HCT116 (cell line): Measurements from ENCODE around the gene PFKFB3. TPM values are rescaled to one million over a fixed set of nuclear protein-coding genes. Genes with fewer than 3 reads are reported as not detected.

Experiments used
- ATAC-seq: fragments of 200-7000 bp; cut with Tn5 transposase; 2 replicates; pipeline ENCODE4 v1.9.1; 2020; ENCODE audit warnings: mild to moderate bottlenecking, moderate library complexity
- BruUV-seq: library from RNA; stranded (reverse); fragments of 400-500 nt; replicated peaks from 2 replicates; lab custom pipeline; 2021; lab: Mats Ljungman, UMichigan
- CTCF ChIA-PET: fragments of 300-600 bp; sonication (Branson Sonifier 250); formaldehyde crosslinking; loops from one replicate; lab custom pipeline; 2021; ENCODE audit warnings: antibody characterized with exemption; lab: Charles Lee
- POLR2A ChIA-PET: fragments of 300-600, 350-600 bp; sonication (Branson Sonifier 250); formaldehyde crosslinking; loops from one replicate; lab custom pipeline; 2021; ENCODE audit warnings: antibody characterized with exemption; lab: Charles Lee
- RAD21 ChIA-PET, 2 experiments: fragments of 300-600 bp; sonication (Branson Sonifier 250); formaldehyde crosslinking; loops; one replicate each; lab custom pipeline; 2023; ENCODE audit warnings: low total read pairs in 2 of 2; ENCODE audit not compliant: uncharacterized antibody in 2 of 2, unreplicated experiment in 2 of 2, low non-redundant PET in 1 of 2; lab: Charles Lee
- DNase-seq: peaks from one replicate; pipeline ENCODE4 v3.0.0-alpha.2; 2010; ENCODE audit warnings: low read depth, low spot score
- H2AFZ ChIP-seq: fragments of 200-600 bp; shearing (Covaris generic), sonication (generic); 2 replicates; pipeline ENCODE4 v1.6.1; 2017; ENCODE audit warnings: low read depth, mixed run types, mixed read lengths, antibody characterized with exemption, low read length; ENCODE audit not compliant: poor library complexity, severe bottlenecking
- H3K27ac ChIP-seq: 2 replicates; pipeline ENCODE4 v1.5.1; 2012; ENCODE audit warnings: low read depth, low read length
- H3K27me3 ChIP-seq: fragments of 200-600 bp; sonication (generic); 2 replicates; pipeline ENCODE4 v1.6.1; 2016; ENCODE audit warnings: mixed run types, low read length, mixed read lengths; ENCODE audit not compliant: insufficient read depth
- H3K36me3 ChIP-seq, 2 experiments: fragments of 200-500 bp in 1 of 2; fragments of 200-600 bp in 1 of 2; sonication (Bioruptor generic) in 1 of 2; sonication (generic) in 1 of 2; 2 replicates each; pipeline versions ENCODE4 v1.5.1 to v1.6.1; 2014 to 2016; ENCODE audit warnings: low read length in 2 of 2, inconsistent platforms in 1 of 2, mixed read lengths in 1 of 2, mixed run types in 1 of 2; ENCODE audit not compliant: insufficient read depth in 2 of 2, control insufficient read depth in 1 of 2
- H3K4me1 ChIP-seq, 2 experiments: fragments of 200-600 bp in 1 of 2; sonication (generic) in 1 of 2; 2 replicates each; pipeline versions ENCODE4 v1.5.1 to v1.6.1; 2012 to 2017; ENCODE audit warnings: low read length in 2 of 2, inconsistent platforms in 1 of 2, mild to moderate bottlenecking in 1 of 2, mixed read lengths in 1 of 2, mixed run types in 1 of 2, moderate library complexity in 1 of 2; ENCODE audit not compliant: insufficient read depth in 2 of 2, control insufficient read depth in 1 of 2
- H3K4me2 ChIP-seq: fragments of 200-600 bp; sonication (generic); 2 replicates; pipeline ENCODE4 v1.6.1; 2017; ENCODE audit warnings: mixed run types, low read length, mixed read lengths
- H3K4me3 ChIP-seq, 2 experiments: fragments of 200-600 bp in 1 of 2; sonication (generic) in 1 of 2; replicated peaks in 1 of 2; 2 replicates each; pipeline ENCODE4 v1.5.1; 2011 to 2016; ENCODE audit warnings: low read length in 2 of 2, control low read depth in 1 of 2, low read depth in 1 of 2, mild to moderate bottlenecking in 1 of 2, mixed read lengths in 1 of 2, mixed run types in 1 of 2
- H3K79me2 ChIP-seq: fragments of 200-600 bp; sonication (generic); 2 replicates; pipeline ENCODE4 v1.6.1; 2017; ENCODE audit warnings: mild to moderate bottlenecking, mixed run types, low read length, moderate library complexity, mixed read lengths; ENCODE audit not compliant: insufficient read depth
- H3K9ac ChIP-seq: fragments of 200-600 bp; sonication (generic); 2 replicates; pipeline ENCODE4 v1.6.1; 2016; ENCODE audit warnings: low read length, mixed read lengths
- H3K9me2 ChIP-seq: fragments of 200-600 bp; sonication (generic), shearing (Covaris generic); 2 replicates; pipeline ENCODE4 v1.6.1; 2017; ENCODE audit warnings: mixed run types, mild to moderate bottlenecking, moderate library complexity; ENCODE audit not compliant: insufficient read depth
- H3K9me3 ChIP-seq, 2 experiments: fragments of 200-500 bp in 1 of 2; fragments of 200-600 bp in 1 of 2; sonication (Bioruptor generic) in 1 of 2; sonication (generic) in 1 of 2; 2 replicates each; pipeline ENCODE4 v1.6.1; 2014 to 2017; ENCODE audit warnings: low read length in 2 of 2, mixed read lengths in 2 of 2, inconsistent platforms in 1 of 2, low read depth in 1 of 2, mild to moderate bottlenecking in 1 of 2, mixed run types in 1 of 2, moderate library complexity in 1 of 2; ENCODE audit not compliant: control insufficient read depth in 1 of 2, insufficient read depth in 1 of 2
- H4K20me1 ChIP-seq: fragments of 200-600 bp; sonication (generic), shearing (Covaris generic); 2 replicates; pipeline ENCODE4 v1.6.1; 2017; ENCODE audit warnings: mixed run types, mild to moderate bottlenecking, moderate library complexity; ENCODE audit not compliant: insufficient read depth
- CEBPB ChIP-seq: IDR thresholded peaks from 2 replicates; pipeline ENCODE4 v1.6.1; 2012; ENCODE audit warnings: low read depth
- EZH2phosphoT487 ChIP-seq: fragments of 200-600 bp; IDR thresholded peaks from 2 replicates; pipeline ENCODE4 v1.6.1; 2018; ENCODE audit warnings: antibody characterized with exemption, borderline replicate concordance
- POLR2AphosphoS5 ChIP-seq: IDR thresholded peaks from 2 replicates; pipeline ENCODE4 v1.6.1; 2011; ENCODE audit warnings: mild to moderate bottlenecking, low read depth, low read length, moderate library complexity
- RAD21 ChIP-seq: IDR thresholded peaks from 2 replicates; pipeline ENCODE4 v1.6.1; 2012; ENCODE audit warnings: low read depth, mild to moderate bottlenecking
- SIN3A ChIP-seq: IDR thresholded peaks from 2 replicates; pipeline ENCODE4 v1.6.1; 2012; ENCODE audit warnings: low read depth
- SRF ChIP-seq: IDR thresholded peaks from 2 replicates; pipeline ENCODE4 v1.6.1; 2012; ENCODE audit warnings: low read depth
- ZFX ChIP-seq: fragments of 450-650 bp; IDR thresholded peaks from 2 replicates; pipeline ENCODE4 v1.6.1; 2017
- intact Hi-C: fragments of 100-400 bp; cut with micrococcal nuclease; formaldehyde crosslinking; loops from 2 replicates; pipeline ENCODE4 v1.10.0; 2022
- total RNA-seq: library from RNA; stranded (reverse); gene quantifications from one replicate; pipeline ENCODE4 v1.2.1, GENCODE V29; 2021; ENCODE audit not compliant: unreplicated experiment
- TF ChIP-seq, protein P1 (sequence below), 3 experiments: fragments of 200-600 bp in 1 of 3; sonication (generic) in 1 of 3; IDR thresholded peaks in 2 of 3; conservative IDR thresholded peaks in 1 of 3; 2 replicates each; pipeline ENCODE4 v1.5.1; 2012 to 2017; ENCODE audit warnings: low read depth in 2 of 3, low read length in 2 of 3, antibody characterized with exemption in 1 of 3, borderline replicate concordance in 1 of 3, control low read depth in 1 of 3, mild to moderate bottlenecking in 1 of 3, mixed read lengths in 1 of 3, mixed run types in 1 of 3, moderate library complexity in 1 of 3; ENCODE audit not compliant: insufficient read depth in 1 of 3

PFKFB3 gene
- total RNA-seq, 1 experiment from 2014 or later = 50.8 TPM

DNA sequence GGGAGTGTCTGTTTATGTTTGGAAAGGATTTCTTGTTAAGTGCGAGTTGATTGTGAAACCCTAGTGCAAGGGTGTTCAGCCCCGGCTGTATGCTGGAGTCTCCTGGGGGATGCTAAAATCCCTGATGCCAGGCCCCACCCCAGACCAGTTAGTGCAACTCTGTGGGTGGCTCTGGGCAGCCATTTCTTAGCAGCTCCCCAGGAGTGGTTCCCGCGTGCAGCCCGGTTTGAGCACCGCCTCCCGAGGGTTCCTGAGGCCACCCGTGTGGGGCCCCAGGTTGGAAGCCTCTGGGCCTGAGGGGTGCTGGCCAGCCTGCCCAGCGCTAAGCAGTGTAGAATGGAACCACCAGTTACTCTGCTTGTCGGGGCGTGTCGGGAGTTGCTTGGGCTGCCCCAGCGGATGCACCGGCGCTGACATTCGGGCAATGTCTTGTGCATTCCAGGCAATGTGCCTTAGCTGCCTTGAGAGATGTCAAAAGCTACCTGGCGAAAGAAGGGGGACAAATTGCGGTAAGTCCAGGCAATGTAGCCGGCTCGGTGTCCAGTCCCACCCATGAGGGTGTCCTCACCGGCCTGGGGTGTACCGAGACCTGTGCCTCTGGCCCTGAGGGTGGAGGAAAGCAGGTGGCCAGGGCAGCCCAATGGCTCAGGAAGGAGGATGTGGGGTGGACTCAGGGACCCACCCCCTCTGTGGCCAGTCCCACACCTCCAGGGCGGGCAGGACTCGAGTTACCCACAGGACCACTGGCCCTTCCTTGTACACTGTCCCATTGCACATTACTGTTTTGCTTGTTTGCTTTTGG is 13.2 kb downstream of the PFKFB3 start:
- POLR2A ChIA-PET = no interaction called here
- Histone ChIP-seq H3K4me1 (no peaks in the 10 kb centered on the region), H3K9ac (no peak overlapping the region), H3K4me2 (no peak overlapping the region), H3K79me2 (peaks cover 22% of the 10 kb centered on the region), H3K36me3 (peaks cover 22 to 24% of the 10 kb centered on the region in 2 experiments; a peak in 3 of 4 replicates), H3K4me3 (no peak overlapping the region), H3K9me2 (no peaks in the 10 kb centered on the region), H3K9me3 (no peaks in the 10 kb centered on the region), H3K27ac (no peak overlapping the region), H2AFZ (no peak overlapping the region), H4K20me1 (no peaks in the 10 kb centered on the region), H3K27me3 (no peaks in the 10 kb centered on the region)
- CTCF ChIA-PET = no interaction called here
- RAD21 ChIA-PET = no interaction called here
- no peak for ATAC-seq
- intact Hi-C loops = no loop called here
- TF ChIP-seq SRF (no peak), ZFX (no peak), CEBPB (no peak)
- no peak for DNase-seq
- no TSS peak for BruUV-seq

DNA sequence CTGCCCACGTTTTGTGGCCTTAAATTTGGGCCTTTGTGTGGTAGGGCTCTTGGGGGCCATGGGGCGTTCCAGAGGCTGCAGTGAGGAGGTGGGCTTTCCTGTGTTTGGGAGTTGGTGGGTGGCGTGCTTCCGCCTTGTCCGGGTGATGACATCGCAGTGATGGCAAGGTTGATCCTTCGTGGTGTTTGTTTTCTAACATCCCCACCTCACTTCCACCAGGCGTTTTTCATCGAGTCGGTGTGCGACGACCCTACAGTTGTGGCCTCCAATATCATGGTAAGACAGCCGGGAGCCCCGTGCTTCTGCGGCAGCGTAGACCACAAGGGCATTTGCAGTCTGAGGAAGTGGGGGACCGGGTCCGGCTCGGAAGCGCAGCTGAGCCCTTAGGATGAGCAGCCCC is 14.2 kb downstream of the PFKFB3 start:
- intact Hi-C loops = no loop called here
- Histone ChIP-seq H3K79me2 (peaks cover 11% of the 10 kb centered on the region; the same call in 1 of the 2 replicates), H4K20me1 (no peaks in the 10 kb centered on the region), H3K4me3 (no peak overlapping the region), H3K9ac (no peak overlapping the region), H3K4me1 (peaks cover 5% of the 10 kb centered on the region in 2 experiments; a peak in 3 of 4 replicates), H3K9me3 (no peaks in the 10 kb centered on the region), H3K27ac (no peak overlapping the region), H2AFZ (no peak overlapping the region), H3K27me3 (no peaks in the 10 kb centered on the region), H3K9me2 (no peaks in the 10 kb centered on the region), H3K36me3 (peaks cover 24 to 31% of the 10 kb centered on the region in 2 experiments; a peak in 3 of 4 replicates), H3K4me2 (no peak overlapping the region)
- ATAC-seq (no peak), DNase-seq (no peak)
- POLR2A ChIA-PET = no interaction called here
- CTCF ChIA-PET = interaction anchor here (1.4 kb wide), 1 partner anchor 185 kb away, joined by 4 read pairs; no protein-coding TSS in a partner anchor
- RAD21 ChIA-PET = no interaction called here
- no TSS peak for BruUV-seq
- TF ChIP-seq RAD21 = no peak
- TF ChIP-seq POLR2AphosphoS5 = no peak
- no peak for TF ChIP-seq SIN3A
- TF ChIP-seq SRF = no peak
- no peak for TF ChIP-seq ZFX
- TF ChIP-seq EZH2phosphoT487 = no peak
- TF ChIP-seq, protein P1, sequence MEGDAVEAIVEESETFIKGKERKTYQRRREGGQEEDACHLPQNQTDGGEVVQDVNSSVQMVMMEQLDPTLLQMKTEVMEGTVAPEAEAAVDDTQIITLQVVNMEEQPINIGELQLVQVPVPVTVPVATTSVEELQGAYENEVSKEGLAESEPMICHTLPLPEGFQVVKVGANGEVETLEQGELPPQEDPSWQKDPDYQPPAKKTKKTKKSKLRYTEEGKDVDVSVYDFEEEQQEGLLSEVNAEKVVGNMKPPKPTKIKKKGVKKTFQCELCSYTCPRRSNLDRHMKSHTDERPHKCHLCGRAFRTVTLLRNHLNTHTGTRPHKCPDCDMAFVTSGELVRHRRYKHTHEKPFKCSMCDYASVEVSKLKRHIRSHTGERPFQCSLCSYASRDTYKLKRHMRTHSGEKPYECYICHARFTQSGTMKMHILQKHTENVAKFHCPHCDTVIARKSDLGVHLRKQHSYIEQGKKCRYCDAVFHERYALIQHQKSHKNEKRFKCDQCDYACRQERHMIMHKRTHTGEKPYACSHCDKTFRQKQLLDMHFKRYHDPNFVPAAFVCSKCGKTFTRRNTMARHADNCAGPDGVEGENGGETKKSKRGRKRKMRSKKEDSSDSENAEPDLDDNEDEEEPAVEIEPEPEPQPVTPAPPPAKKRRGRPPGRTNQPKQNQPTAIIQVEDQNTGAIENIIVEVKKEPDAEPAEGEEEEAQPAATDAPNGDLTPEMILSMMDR (IDR thresholded peaks at IDR 0.05 in 2 of 3, conservative IDR thresholded peaks at IDR 0.05 in 1 of 3; ENCODE audit: borderline replicate concordance in 1 of 3, insufficient read depth in 1 of 3, low read depth in 2 of 3, low read length in 2 of 3) = no peak
